ENCODE measurements around the gene AKAP6. TPM values are rescaled to one million over a fixed set of nuclear protein-coding genes. Genes with fewer than 3 reads are reported as not detected.
A peak's percentile ranks its signal among the peaks of the same experiment; 100 is the strongest.

AKAP6 gene
- total and polyA plus RNA-seq, 7 donors, result 0.60 to 56.2 (median 29.5) TPM; not detected in 1

DNA sequence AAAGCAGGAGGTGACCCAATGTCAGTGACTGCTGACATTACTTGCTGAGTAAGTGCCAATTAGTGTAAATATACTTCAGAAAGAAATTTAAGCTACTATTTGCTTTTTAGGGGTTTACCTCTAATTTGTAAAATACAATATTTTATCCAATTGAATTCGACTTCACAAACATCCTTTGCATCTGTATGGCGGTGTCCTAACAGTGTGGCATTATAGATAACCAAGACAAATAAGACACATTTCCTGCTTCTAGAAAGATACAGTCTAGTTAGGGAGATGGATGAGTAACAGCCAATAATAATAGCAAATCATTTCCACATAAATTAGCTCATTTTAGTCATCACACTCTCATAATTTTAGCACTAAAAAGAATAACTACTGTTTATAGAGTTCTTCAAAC, 196.5 kb downstream of the AKAP6 start:
- Histone ChIP-seq H3K27me3 (no peaks in the 10 kb centered on the region), H3K27ac (no peak overlapping the region), H3K9me3 (no peaks in the 10 kb centered on the region), H3K4me1 (peaks cover 0 to 13% (median 0%) of the 10 kb centered on the region in 4 donors), H3K36me3 (no peaks in the 10 kb centered on the region), H3K4me3 (no peak overlapping the region)
- WGBS, 2 donors, result 88 to 91% methylated on average over 2 of the region's 2 CpGs
- TF ChIP-seq POLR2AphosphoS5 (IDR thresholded peaks at IDR 0.05) (no peak), EP300 (IDR thresholded peaks at IDR 0.05) (no peak), POLR2A (IDR thresholded peaks at IDR 0.05) (no peak)
- TF ChIP-seq, protein P1, sequence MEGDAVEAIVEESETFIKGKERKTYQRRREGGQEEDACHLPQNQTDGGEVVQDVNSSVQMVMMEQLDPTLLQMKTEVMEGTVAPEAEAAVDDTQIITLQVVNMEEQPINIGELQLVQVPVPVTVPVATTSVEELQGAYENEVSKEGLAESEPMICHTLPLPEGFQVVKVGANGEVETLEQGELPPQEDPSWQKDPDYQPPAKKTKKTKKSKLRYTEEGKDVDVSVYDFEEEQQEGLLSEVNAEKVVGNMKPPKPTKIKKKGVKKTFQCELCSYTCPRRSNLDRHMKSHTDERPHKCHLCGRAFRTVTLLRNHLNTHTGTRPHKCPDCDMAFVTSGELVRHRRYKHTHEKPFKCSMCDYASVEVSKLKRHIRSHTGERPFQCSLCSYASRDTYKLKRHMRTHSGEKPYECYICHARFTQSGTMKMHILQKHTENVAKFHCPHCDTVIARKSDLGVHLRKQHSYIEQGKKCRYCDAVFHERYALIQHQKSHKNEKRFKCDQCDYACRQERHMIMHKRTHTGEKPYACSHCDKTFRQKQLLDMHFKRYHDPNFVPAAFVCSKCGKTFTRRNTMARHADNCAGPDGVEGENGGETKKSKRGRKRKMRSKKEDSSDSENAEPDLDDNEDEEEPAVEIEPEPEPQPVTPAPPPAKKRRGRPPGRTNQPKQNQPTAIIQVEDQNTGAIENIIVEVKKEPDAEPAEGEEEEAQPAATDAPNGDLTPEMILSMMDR (IDR thresholded peaks at IDR 0.05), result no peak
- intact Hi-C loops (cut with DNase I), result no loop called here
- no peak for DNase-seq

DNA sequence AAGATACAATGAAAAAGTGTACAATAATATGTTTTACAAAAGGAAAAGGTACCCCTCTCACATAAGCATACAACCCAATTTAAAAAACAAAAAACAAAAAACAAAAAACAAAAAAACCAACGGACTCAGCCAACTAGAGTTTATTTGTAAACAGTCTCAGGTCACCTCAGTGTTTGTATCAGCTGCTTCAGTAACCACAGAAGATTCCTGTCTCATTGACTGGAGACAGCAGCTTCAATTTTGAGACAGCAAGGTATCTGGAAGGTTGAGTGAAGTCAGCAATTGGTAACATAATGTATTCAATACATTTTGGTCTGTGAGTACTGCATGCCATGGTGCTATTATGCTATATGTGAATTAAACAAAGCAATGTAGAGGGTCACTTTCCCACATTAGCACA, 201.7 kb downstream of the AKAP6 start:
- DNase-seq, result no peak
- WGBS, 2 donors, result 27 to 52% methylated on average over 1 of the region's 1 CpG
- Histone ChIP-seq H3K9me3 (no peaks in the 10 kb centered on the region), H3K27ac (no peak overlapping the region), H3K4me3 (no peak overlapping the region), H3K27me3 (no peaks in the 10 kb centered on the region), H3K4me1 (peaks cover 0 to 3% (median 0%) of the 10 kb centered on the region in 4 donors), H3K36me3 (peaks cover 0 to 4% (median 0%) of the 10 kb centered on the region in 4 donors)
- intact Hi-C loops (cut with DNase I), result no loop called here
- TF ChIP-seq EP300 (IDR thresholded peaks at IDR 0.05) (no peak), POLR2AphosphoS5 (IDR thresholded peaks at IDR 0.05) (no peak), POLR2A (IDR thresholded peaks at IDR 0.05) (no peak)
- TF ChIP-seq, protein P1 (IDR thresholded peaks at IDR 0.05), result no peak

DNA sequence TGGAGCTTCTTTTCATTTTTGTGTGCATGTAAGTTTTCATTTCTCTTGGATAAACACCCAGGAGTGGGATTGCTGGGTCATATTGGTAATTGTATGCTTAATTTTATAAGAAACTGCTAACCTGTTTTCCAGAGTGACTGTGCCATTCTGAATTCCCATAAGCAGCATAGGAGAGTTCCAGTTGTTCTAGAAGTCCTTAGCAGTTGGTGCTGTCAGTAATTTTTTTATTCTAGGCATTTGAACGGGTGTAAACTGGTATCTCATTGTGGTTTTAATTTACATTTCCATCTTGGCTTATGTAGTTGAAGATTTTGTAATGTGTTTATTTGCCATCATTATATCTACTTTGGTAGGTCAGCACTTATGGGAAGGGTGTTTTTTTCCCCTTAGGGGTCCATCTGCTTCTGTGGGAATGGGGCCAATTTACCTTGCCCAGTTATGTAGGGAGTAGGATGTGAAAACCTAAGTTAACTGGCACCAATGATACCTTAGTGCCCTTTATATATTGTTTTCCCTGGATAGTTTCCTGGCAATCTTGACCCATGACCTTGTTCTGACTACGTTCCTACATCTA, 202.9 kb downstream of the AKAP6 start:
- peaks cover 0 to 5% (median 0%) of the 10 kb centered on the region in 4 donors for H3K36me3 ChIP-seq
- no peaks in the 10 kb centered on the region for H3K9me3 ChIP-seq
- no peaks in the 10 kb centered on the region for H3K27me3 ChIP-seq
- H3K27ac ChIP-seq, result peak overlapping the region in 1 of 4 donors; percentile 19
- 65 to 80% methylated on average over 2 of the region's 2 CpGs for WGBS, 2 donors
- peaks cover 0 to 3% (median 0%) of the 10 kb centered on the region in 4 donors for H3K4me1 ChIP-seq
- no peak for TF ChIP-seq EP300 (IDR thresholded peaks at IDR 0.05)
- no peak for TF ChIP-seq POLR2AphosphoS5 (IDR thresholded peaks at IDR 0.05)
- TF ChIP-seq POLR2A (IDR thresholded peaks at IDR 0.05), result no peak
- TF ChIP-seq, protein P1 (IDR thresholded peaks at IDR 0.05), result no peak
- no peak overlapping the region for H3K4me3 ChIP-seq
- no peak for DNase-seq
- intact Hi-C loops (cut with DNase I), result no loop called here

DNA sequence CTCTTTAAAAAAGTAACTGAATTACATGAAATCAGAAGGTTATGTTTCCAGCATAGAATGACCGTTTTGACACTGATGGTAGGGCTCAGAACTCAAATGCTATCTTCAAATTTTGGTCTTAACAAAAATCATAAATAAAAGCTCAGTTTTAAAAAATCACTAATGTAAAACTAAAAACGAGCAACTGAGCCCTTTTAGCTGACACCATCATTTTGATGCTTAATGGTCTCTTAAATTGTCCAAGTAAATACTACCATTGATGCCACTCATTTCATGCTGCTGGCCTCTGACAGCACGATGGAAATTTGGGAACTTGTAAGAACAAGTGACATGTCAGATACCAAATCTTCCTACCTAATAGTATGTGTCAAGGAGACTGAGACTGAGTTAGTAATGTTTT, 205.0 kb downstream of the AKAP6 start:
- intact Hi-C loops (cut with DNase I), result no loop called here
- 86 to 88% methylated on average over 3 of the region's 3 CpGs for WGBS, 2 donors
- H3K36me3 ChIP-seq, result peaks cover 0 to 5% (median 0%) of the 10 kb centered on the region in 4 donors
- no peak overlapping the region for H3K4me3 ChIP-seq
- H3K4me1 ChIP-seq, result peaks cover 0 to 3% (median 0%) of the 10 kb centered on the region in 4 donors
- TF ChIP-seq EP300 (IDR thresholded peaks at IDR 0.05) (no peak), POLR2A (IDR thresholded peaks at IDR 0.05) (no peak), POLR2AphosphoS5 (IDR thresholded peaks at IDR 0.05) (no peak)
- TF ChIP-seq, protein P1 (IDR thresholded peaks at IDR 0.05), result no peak
- H3K9me3 ChIP-seq, result no peaks in the 10 kb centered on the region
- H3K27me3 ChIP-seq, result no peaks in the 10 kb centered on the region
- H3K27ac ChIP-seq, result no peak overlapping the region
- DNase-seq, result no peak

DNA sequence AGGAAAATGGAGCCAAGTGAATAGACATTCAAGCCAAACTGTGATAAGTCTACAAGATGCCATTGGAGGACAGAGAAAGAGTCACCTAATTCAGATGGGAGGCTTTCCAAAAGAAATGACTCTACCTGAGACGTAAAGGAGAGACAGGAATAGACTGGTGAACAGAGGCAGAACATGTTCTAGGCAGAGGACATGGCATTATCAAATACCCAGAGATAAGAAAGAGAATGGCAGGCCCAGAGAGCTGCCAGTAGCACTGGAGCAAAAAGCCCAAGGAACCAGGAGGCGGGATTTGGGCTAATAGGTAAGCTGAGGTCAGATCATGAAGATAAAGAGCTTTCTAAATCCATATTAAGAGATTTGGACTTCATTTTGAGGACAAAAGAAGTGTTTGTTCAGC, 207.1 kb downstream of the AKAP6 start:
- Histone ChIP-seq H3K4me1 (peaks cover 0 to under 1% (median 0%) of the 10 kb centered on the region in 4 donors), H3K27ac (no peak overlapping the region), H3K9me3 (no peaks in the 10 kb centered on the region), H3K27me3 (no peaks in the 10 kb centered on the region), H3K36me3 (peaks cover 0 to 5% (median 0%) of the 10 kb centered on the region in 4 donors), H3K4me3 (no peak overlapping the region)
- intact Hi-C loops (cut with DNase I), result no loop called here
- no peak for DNase-seq
- TF ChIP-seq EP300 (IDR thresholded peaks at IDR 0.05), result no peak
- TF ChIP-seq, protein P1 (IDR thresholded peaks at IDR 0.05), result no peak
- WGBS, 2 donors, result 91 to 93% methylated on average over 2 of the region's 2 CpGs
